Activated CD4-positive, alpha-beta memory T cell treated with anti-CD3 and anti-CD28 coated beads, Interleukin-2, amount 10 ng/mL, durations not matched to agents 7 days and 5 days (primary cell): Measurements from ENCODE around the gene HLA-DPB1. TPM values are rescaled to one million over a fixed set of nuclear protein-coding genes. Genes with fewer than 3 reads are reported as not detected.

ENCODE experiments used
- CTCF ChIA-PET: fragments of 350-600 bp; sonication (Branson Sonifier 250); formaldehyde crosslinking; loops from one replicate; lab custom pipeline; 2021; ENCODE audit warnings: antibody characterized with exemption, inconsistent platforms; lab: Charles Lee
- POLR2A ChIA-PET: fragments of 350-600 bp; sonication (Branson Sonifier 250); formaldehyde crosslinking; loops from one replicate; lab custom pipeline; 2021; ENCODE audit warnings: antibody characterized with exemption; lab: Charles Lee
- DNase-seq: peaks from one replicate; pipeline ENCODE4 v3.0.0-alpha.2; 2020
- H3K27ac Mint-ChIP-seq: one replicate; pipeline ENCODE4 v1.8.0; 2021; ENCODE audit warnings: mild to moderate bottlenecking, mixed read lengths
- H3K27me3 Mint-ChIP-seq: one replicate; pipeline ENCODE4 v1.8.0; 2021; ENCODE audit warnings: mixed read lengths
- H3K36me3 Mint-ChIP-seq: one replicate; pipeline ENCODE4 v1.8.0; 2021; ENCODE audit warnings: low read depth, mixed read lengths
- H3K4me1 Mint-ChIP-seq: one replicate; pipeline ENCODE4 v1.8.0; 2021; ENCODE audit warnings: mixed read lengths
- H3K4me3 Mint-ChIP-seq: one replicate; pipeline ENCODE4 v1.8.0; 2021; ENCODE audit warnings: mild to moderate bottlenecking, mixed read lengths
- H3K9me3 Mint-ChIP-seq: one replicate; pipeline ENCODE4 v1.8.0; 2021; ENCODE audit warnings: mixed read lengths
- total RNA-seq, 2 experiments: library from RNA; stranded (reverse); gene quantifications; one replicate each; pipeline ENCODE4 v1.2.3, GENCODE V29; 2021

The HLA-DPB1 gene
- total RNA-seq, 2 experiments from 2014 or later = 89.8 to 95.6 TPM

- DNase-seq = peak; percentile 73
- Mint-ChIP-seq H3K36me3 (no peaks in the 10 kb centered on the region), H3K9me3 (peaks cover 2% of the 10 kb centered on the region), H3K27ac (no peak overlapping the region), H3K4me1 (peaks cover 25% of the 10 kb centered on the region), H3K4me3 (no peak overlapping the region), H3K27me3 (peaks cover 16% of the 10 kb centered on the region)
- POLR2A ChIA-PET = interaction anchor here (1.0 to 1.1 kb wide), 2 partner anchors 22 to 122 kb away, joined by 3 read pairs; no protein-coding TSS in a partner anchor
- CTCF ChIA-PET = interaction anchor here (0.8 to 5.9 kb wide), 11 partner anchors 9 to 135 kb away, joined by 3 to 62 read pairs (median 3); partner anchors contain the start of gene RING1
Measured at GRCh38 chr6:33126101-33126714, 50.4 kb downstream of the HLA-DPB1 start.

- Mint-ChIP-seq H3K27me3 (peaks cover 17% of the 10 kb centered on the region), H3K4me1 (peaks cover 25% of the 10 kb centered on the region), H3K36me3 (no peaks in the 10 kb centered on the region), H3K27ac (no peak overlapping the region), H3K4me3 (no peak overlapping the region), H3K9me3 (peaks cover 2% of the 10 kb centered on the region)
- ChIA-PET POLR2A (interaction anchor here (1.0 kb wide), 1 partner anchor 143 kb away, joined by 5 read pairs; the partner anchor contains the start of genes RPS18 and VPS52), CTCF (interaction anchor here (1.2 to 5.9 kb wide), 5 partner anchors 7 to 120 kb away, joined by 3 to 62 read pairs (median 22); no protein-coding TSS in a partner anchor)
- DNase-seq = no peak
Measured at GRCh38 chr6:33128318-33128717, 52.5 kb downstream of the HLA-DPB1 start.

- Mint-ChIP-seq H3K4me1 (peaks cover 20% of the 10 kb centered on the region), H3K27me3 (peaks cover 24% of the 10 kb centered on the region), H3K4me3 (no peak overlapping the region), H3K36me3 (no peaks in the 10 kb centered on the region), H3K9me3 (no peaks in the 10 kb centered on the region), H3K27ac (no peak overlapping the region)
- ChIA-PET POLR2A (no interaction called here), CTCF (interaction anchor here (0.8 kb wide), 1 partner anchor 116 kb away, joined by 3 read pairs; no protein-coding TSS in a partner anchor)
- no peak for DNase-seq
Measured at GRCh38 chr6:33132081-33132524, 56.3 kb downstream of the HLA-DPB1 start.

- Mint-ChIP-seq H3K27ac (no peak overlapping the region), H3K4me3 (no peak overlapping the region), H3K36me3 (no peaks in the 10 kb centered on the region), H3K4me1 (no peaks in the 10 kb centered on the region), H3K9me3 (no peaks in the 10 kb centered on the region), H3K27me3 (peaks cover 44% of the 10 kb centered on the region)
- ChIA-PET POLR2A (interaction anchor here (1.1 kb wide), 1 partner anchor 112 kb away, joined by 3 read pairs; no protein-coding TSS in a partner anchor), CTCF (interaction anchor here (0.8 to 3.8 kb wide), 7 partner anchors 10 to 110 kb away, joined by 3 to 22 read pairs (median 5); no protein-coding TSS in a partner anchor)
- no peak for DNase-seq
Measured at GRCh38 chr6:33136310-33136900, 60.6 kb downstream of the HLA-DPB1 start.

Other genes with a start within 250 kb of the HLA-DPB1 start
- gene TAP2, start 237.3 kb upstream of the HLA-DPB1 start, total RNA-seq = 100 to 1,000 TPM; 203 to 211 TPM
- 100 to 1,000 TPM; 389 to 401 TPM for gene PSMB8, start 231.9 kb upstream of the HLA-DPB1 start, total RNA-seq
- gene TAP1, start 222.3 kb upstream of the HLA-DPB1 start, total RNA-seq = 100 to 1,000 TPM; 410 to 412 TPM
- 100 to 1,000 TPM; 368 to 372 TPM for gene PSMB9, start 221.8 kb upstream of the HLA-DPB1 start, total RNA-seq
- 10 to 100 TPM; 19.1 to 20.0 TPM for gene HLA-DMB, start 135.0 kb upstream of the HLA-DPB1 start, total RNA-seq
- gene HLA-DMA, start 122.9 kb upstream of the HLA-DPB1 start, total RNA-seq = 10 to 100 TPM; 54.0 to 54.3 TPM
- 100 to 1,000 TPM; 290 to 297 TPM for gene BRD2, start 107.4 kb upstream of the HLA-DPB1 start, total RNA-seq
- gene HLA-DOA, start 66.4 kb upstream of the HLA-DPB1 start, total RNA-seq = 1 to 10 TPM; 3.4 to 4.1 TPM
- gene HLA-DPA1, start 2.3 kb upstream of the HLA-DPB1 start, total RNA-seq = 100 to 1,000 TPM; 173 to 176 TPM
- under 1 TPM; 0.53 to 0.60 TPM for gene COL11A2, start 116.5 kb downstream of the HLA-DPB1 start, total RNA-seq
- 10 to 100 TPM; 44.0 to 45.0 TPM for gene RXRB, start 124.7 kb downstream of the HLA-DPB1 start, total RNA-seq
- gene SLC39A7, start 124.9 kb downstream of the HLA-DPB1 start, total RNA-seq = 10 to 100 TPM; 52.8 to 53.8 TPM
- gene HSD17B8, start 128.7 kb downstream of the HLA-DPB1 start, total RNA-seq = 10 to 100 TPM; 11.4 to 13.0 TPM
- 10 to 100 TPM; 29.7 to 32.1 TPM for gene RING1, start 132.5 kb downstream of the HLA-DPB1 start, total RNA-seq
- gene VPS52, start 195.9 kb downstream of the HLA-DPB1 start, total RNA-seq = 10 to 100 TPM; 53.1 to 59.7 TPM
- 1,000 to 10,000 TPM; 2,403 to 2,442 TPM for gene RPS18, start 196.1 kb downstream of the HLA-DPB1 start, total RNA-seq
- 10 to 100 TPM; 25.2 to 26.5 TPM for gene B3GALT4, start 201.1 kb downstream of the HLA-DPB1 start, total RNA-seq
- 10 to 100 TPM; 37.5 to 41.7 TPM for gene WDR46, start 213.2 kb downstream of the HLA-DPB1 start, total RNA-seq
- 10 to 100 TPM; 63.5 to 65.0 TPM for gene PFDN6, start 213.6 kb downstream of the HLA-DPB1 start, total RNA-seq
- gene RGL2, start 223.0 kb downstream of the HLA-DPB1 start, total RNA-seq = 10 to 100 TPM; 44.3 to 45.1 TPM
- 100 to 1,000 TPM; 243 to 249 TPM for gene TAPBP, start 238.1 kb downstream of the HLA-DPB1 start, total RNA-seq
- gene ZBTB22, start 241.8 kb downstream of the HLA-DPB1 start, total RNA-seq = 10 to 100 TPM; 16.5 to 18.0 TPM
- gene DAXX, start 247.0 kb downstream of the HLA-DPB1 start, total RNA-seq = 100 to 1,000 TPM in 1 of 2 experiments, 10 to 100 TPM in 1; 95.7 to 103 TPM